KMS-11 (cell line): ENCODE results near the gene KLHL5.

Experiments used
- H2AFZ ChIP-seq: fragments of 200-600 bp; sonication (generic); 2 replicates; pipeline ENCODE4 v1.6.1; 2016; ENCODE audit warnings: antibody characterized with exemption, mixed run types, low read depth
- H3K27ac ChIP-seq: fragments of 200-600 bp; sonication (generic); 2 replicates; pipeline ENCODE4 v1.6.1; 2016; ENCODE audit warnings: mild to moderate bottlenecking, mixed run types
- H3K27me3 ChIP-seq: fragments of 200-600 bp; sonication (generic); 2 replicates; pipeline ENCODE4 v1.6.1; 2017; ENCODE audit warnings: mild to moderate bottlenecking, low read depth, mixed run types, moderate library complexity; ENCODE audit not compliant: insufficient read depth
- H3K36me3 ChIP-seq: fragments of 200-600 bp; sonication (generic); 2 replicates; pipeline ENCODE4 v1.6.1; 2017; ENCODE audit warnings: mild to moderate bottlenecking, mixed run types; ENCODE audit not compliant: insufficient read depth
- H3K4me1 ChIP-seq: fragments of 200-600 bp; sonication (generic); 2 replicates; pipeline ENCODE4 v1.6.1; 2016; ENCODE audit warnings: mild to moderate bottlenecking, low read depth, mixed run types; ENCODE audit not compliant: poor library complexity, severe bottlenecking
- H3K4me2 ChIP-seq: fragments of 200-600 bp; sonication (generic); 2 replicates; pipeline ENCODE4 v1.7.0; 2016; ENCODE audit warnings: mild to moderate bottlenecking, mixed run types
- H3K4me3 ChIP-seq: fragments of 200-600 bp; sonication (generic); IDR thresholded peaks from 2 replicates; pipeline ENCODE4 v1.6.1; 2017; ENCODE audit warnings: low read depth, low read length, mixed read lengths; ENCODE audit not compliant: insufficient read depth
- H3K79me2 ChIP-seq: fragments of 200-600 bp; sonication (generic); 2 replicates; pipeline ENCODE4 v1.6.1; 2016; ENCODE audit warnings: low read depth, mixed run types; ENCODE audit not compliant: insufficient read depth
- H3K9ac ChIP-seq: fragments of 200-600 bp; sonication (generic); 2 replicates; pipeline ENCODE4 v1.6.1; 2016; ENCODE audit warnings: mild to moderate bottlenecking, mixed run types
- H4K20me1 ChIP-seq: fragments of 200-600 bp; sonication (generic); 2 replicates; pipeline ENCODE4 v1.6.1; 2016; ENCODE audit warnings: mild to moderate bottlenecking, mixed run types; ENCODE audit not compliant: insufficient read depth
- CTCF ChIP-seq: fragments of 200-600 bp; sonication (generic); conservative IDR thresholded peaks from 2 replicates; pipeline ENCODE4 v1.6.1; 2017; ENCODE audit warnings: low read depth, mild to moderate bottlenecking, antibody characterized with exemption, low read length, moderate library complexity, mixed read lengths

KLHL5 gene

GRCh38 chr4:39062094-39062769 lies at the start of gene KLHL5:
Gene KLHL5, plus strand, starts transcription at chr4:39062232. Its CDS starts 421 bp downstream, at chr4:39062653.
- no peaks in the 10 kb centered on the region for H4K20me1 ChIP-seq
- no peak within 1 kb of the TSS for H3K4me3 ChIP-seq
- no peaks in the 10 kb centered on the region for H3K36me3 ChIP-seq
- H3K4me2 ChIP-seq = no peak within 1 kb of the TSS
- TF ChIP-seq CTCF = no peak
- H2AFZ ChIP-seq = no peak within 1 kb of the TSS
- H3K4me1 ChIP-seq = peaks cover 3% of the 10 kb centered on the region
- no peak within 1 kb of the TSS for H3K27ac ChIP-seq
- H3K9ac ChIP-seq = no peak within 1 kb of the TSS
- no peaks in the 10 kb centered on the region for H3K27me3 ChIP-seq
- no peaks in the 10 kb centered on the region for H3K79me2 ChIP-seq

- Histone ChIP-seq H4K20me1 (no peaks in the 10 kb centered on the region), H3K27ac (no peak overlapping the region), H3K4me1 (no peaks in the 10 kb centered on the region), H3K4me2 (no peak overlapping the region), H3K36me3 (no peaks in the 10 kb centered on the region), H3K4me3 (no peak overlapping the region), H3K79me2 (no peaks in the 10 kb centered on the region), H2AFZ (no peak overlapping the region), H3K27me3 (no peaks in the 10 kb centered on the region), H3K9ac (no peak overlapping the region)
- no peak for TF ChIP-seq CTCF
Observed at GRCh38 chr4:39014028-39014427, 48.0 kb upstream of the KLHL5 start.

GRCh38 chr4:39020130-39020529 lies 41.9 kb upstream of the KLHL5 start:
- Histone ChIP-seq H3K27me3 (no peaks in the 10 kb centered on the region), H3K36me3 (no peaks in the 10 kb centered on the region), H2AFZ (no peak overlapping the region), H3K4me2 (no peak overlapping the region), H3K9ac (no peak overlapping the region), H3K4me3 (no peak overlapping the region), H3K79me2 (no peaks in the 10 kb centered on the region), H4K20me1 (no peaks in the 10 kb centered on the region), H3K27ac (no peak overlapping the region), H3K4me1 (no peaks in the 10 kb centered on the region)
- TF ChIP-seq CTCF = no peak

GRCh38 chr4:39021631-39022030 lies 40.4 kb upstream of the KLHL5 start:
- no peaks in the 10 kb centered on the region for H3K36me3 ChIP-seq
- H3K79me2 ChIP-seq = no peaks in the 10 kb centered on the region
- H2AFZ ChIP-seq = no peak overlapping the region
- H3K27ac ChIP-seq = no peak overlapping the region
- no peak overlapping the region for H3K9ac ChIP-seq
- H3K4me2 ChIP-seq = no peak overlapping the region
- no peaks in the 10 kb centered on the region for H3K27me3 ChIP-seq
- H4K20me1 ChIP-seq = no peaks in the 10 kb centered on the region
- TF ChIP-seq CTCF = no peak
- no peaks in the 10 kb centered on the region for H3K4me1 ChIP-seq
- no peak overlapping the region for H3K4me3 ChIP-seq
